OCI-LY1 (cell line): Measurements from ENCODE around the gene ARMH3.
"Not testable (repeated sequence)": the region's sequence is repeated elsewhere in the genome, so short reads cannot be mapped to it uniquely, and the experiment has no call there.

Experiments used
- H2AFZ ChIP-seq: fragments of 200-600 bp; sonication (generic), shearing (Covaris generic); 2 replicates; pipeline ENCODE4 v1.6.0; 2014; ENCODE audit warnings: antibody characterized with exemption, mild to moderate bottlenecking, low read length
- H3F3A ChIP-seq: fragments of 200-600 bp; sonication (generic), shearing (Covaris generic); 2 replicates; pipeline ENCODE4 v1.6.0; 2014; ENCODE audit warnings: mild to moderate bottlenecking, antibody characterized with exemption, low read length, moderate library complexity; ENCODE audit not compliant: insufficient read depth
- H3K27ac ChIP-seq: fragments of 200-600 bp; sonication (generic); 2 replicates; pipeline ENCODE4 v1.5.1; 2014; ENCODE audit warnings: low read length, mixed run types, mild to moderate bottlenecking, low read depth; ENCODE audit not compliant: poor library complexity, severe bottlenecking
- H3K27me3 ChIP-seq: fragments of 200-600 bp; sonication (generic); 2 replicates; pipeline ENCODE4 v1.6.0; 2014; ENCODE audit warnings: antibody characterized with exemption, mild to moderate bottlenecking, low read length, moderate library complexity; ENCODE audit not compliant: insufficient read depth
- H3K36me3 ChIP-seq: fragments of 200-600 bp; sonication (generic); 2 replicates; pipeline ENCODE4 v1.6.1; 2014; ENCODE audit warnings: mild to moderate bottlenecking, antibody characterized with exemption, low read length, moderate library complexity, mixed read lengths; ENCODE audit not compliant: insufficient read depth
- H3K4me1 ChIP-seq: fragments of 200-600 bp; sonication (generic); 2 replicates; pipeline ENCODE4 v1.5.1; 2014; ENCODE audit warnings: mild to moderate bottlenecking, low read length, moderate library complexity; ENCODE audit not compliant: insufficient read depth, severe bottlenecking
- H3K4me2 ChIP-seq: fragments of 200-600 bp; sonication (generic), shearing (Covaris generic); 2 replicates; pipeline ENCODE4 v1.6.1; 2014; ENCODE audit warnings: low read length
- H3K4me3 ChIP-seq: fragments of 200-600 bp; sonication (generic); 2 replicates; pipeline ENCODE4 v1.5.1; 2014; ENCODE audit warnings: low read length, low read depth, mild to moderate bottlenecking, mixed read lengths; ENCODE audit not compliant: poor library complexity, severe bottlenecking
- H3K79me2 ChIP-seq: fragments of 200-600 bp; shearing (Covaris generic); 2 replicates; pipeline ENCODE4 v1.6.1; 2016; ENCODE audit warnings: mixed run types, low read length, mixed read lengths; ENCODE audit not compliant: insufficient read depth
- H3K9ac ChIP-seq: fragments of 200-600 bp; sonication (generic), shearing (Covaris generic); 2 replicates; pipeline ENCODE4 v1.6.1; 2014; ENCODE audit warnings: mild to moderate bottlenecking, low read length, mixed read lengths
- H3K9me2 ChIP-seq: fragments of 200-600 bp; sonication (generic), shearing (Covaris generic); 2 replicates; pipeline ENCODE4 v1.6.1; 2014; ENCODE audit warnings: low read depth, mild to moderate bottlenecking, low read length, mixed read lengths
- H3K9me3 ChIP-seq: fragments of 200-600 bp; shearing (Covaris generic); 2 replicates; pipeline ENCODE4 v1.6.1; 2014; ENCODE audit warnings: low read length, mixed read lengths
- H4K20me1 ChIP-seq: fragments of 200-600 bp; sonication (generic), shearing (Covaris generic); 2 replicates; pipeline ENCODE4 v1.6.0; 2016; ENCODE audit warnings: mild to moderate bottlenecking, low read length; ENCODE audit not compliant: insufficient read depth
- CTCF ChIP-seq: fragments of 200-600 bp; sonication (generic), shearing (Covaris generic); IDR thresholded peaks from 2 replicates; pipeline ENCODE4 v1.5.1; 2017; ENCODE audit warnings: mild to moderate bottlenecking, antibody characterized with exemption, low read length, moderate library complexity, mixed read lengths
- EZH2 ChIP-seq: fragments of 200-600 bp; sonication (generic), shearing (Covaris generic); IDR thresholded peaks from 2 replicates; pipeline ENCODE4 v1.8.0; 2017; ENCODE audit warnings: borderline replicate concordance, mixed run types, mild to moderate bottlenecking, antibody characterized with exemption, low read length, moderate library complexity, mixed read lengths

The ARMH3 gene

GRCh38 chr10:102045292-102045691 lies 10.7 kb downstream of the ARMH3 start:
- no peak overlapping the region for H3K27ac ChIP-seq
- H3K9me2 ChIP-seq: no peaks in the 10 kb centered on the region
- H3K4me3 ChIP-seq: no peak overlapping the region
- no peak overlapping the region for H2AFZ ChIP-seq
- H3F3A ChIP-seq: no peaks in the 10 kb centered on the region
- TF ChIP-seq EZH2 (no peak), CTCF (no peak)
- H3K36me3 ChIP-seq: no peaks in the 10 kb centered on the region
- no peak overlapping the region for H3K9ac ChIP-seq
- H3K27me3 ChIP-seq: no peaks in the 10 kb centered on the region
- no peak overlapping the region for H3K4me2 ChIP-seq
- no peaks in the 10 kb centered on the region for H3K4me1 ChIP-seq
- no peaks in the 10 kb centered on the region for H3K9me3 ChIP-seq
- H3K79me2 ChIP-seq: peaks cover 13% of the 10 kb centered on the region
- H4K20me1 ChIP-seq: no peaks in the 10 kb centered on the region

GRCh38 chr10:102040305-102041050 lies 15.5 kb downstream of the ARMH3 start:
- no peaks in the 10 kb centered on the region for H3K9me2 ChIP-seq
- no peak for TF ChIP-seq EZH2
- no peak for TF ChIP-seq CTCF
- no peaks in the 10 kb centered on the region for H3F3A ChIP-seq
- no peak overlapping the region for H3K27ac ChIP-seq
- H3K79me2 ChIP-seq: peaks cover 9% of the 10 kb centered on the region; the same call in 1 of the 2 replicates
- H3K4me1 ChIP-seq: no peaks in the 10 kb centered on the region
- no peaks in the 10 kb centered on the region; the same call in 1 of the 2 replicates for H3K36me3 ChIP-seq
- H3K27me3 ChIP-seq: no peaks in the 10 kb centered on the region
- H4K20me1 ChIP-seq: no peaks in the 10 kb centered on the region
- H3K9me3 ChIP-seq: no peaks in the 10 kb centered on the region
- H2AFZ ChIP-seq: no peak overlapping the region
- H3K4me2 ChIP-seq: no peak overlapping the region
- H3K9ac ChIP-seq: no peak overlapping the region
- no peak overlapping the region for H3K4me3 ChIP-seq

GRCh38 chr10:102038410-102038809 lies 17.6 kb downstream of the ARMH3 start:
- no peak overlapping the region for H3K9ac ChIP-seq
- H4K20me1 ChIP-seq: no peaks in the 10 kb centered on the region
- no peak overlapping the region for H2AFZ ChIP-seq
- no peaks in the 10 kb centered on the region for H3K4me1 ChIP-seq
- H3K79me2 ChIP-seq: 0 out of 2 replicates have a peak, but pooled peaks cover 4% of the 10 kb centered on the region
- no peak overlapping the region for H3K4me3 ChIP-seq
- no peaks in the 10 kb centered on the region for H3K9me3 ChIP-seq
- H3K27ac ChIP-seq: no peak overlapping the region
- H3K4me2 ChIP-seq: no peak overlapping the region
- no peaks in the 10 kb centered on the region; the same call in 1 of the 2 replicates for H3K36me3 ChIP-seq
- no peaks in the 10 kb centered on the region for H3K9me2 ChIP-seq
- no peaks in the 10 kb centered on the region for H3K27me3 ChIP-seq
- H3F3A ChIP-seq: no peaks in the 10 kb centered on the region
- TF ChIP-seq EZH2 (no peak), CTCF (no peak)

DNA sequence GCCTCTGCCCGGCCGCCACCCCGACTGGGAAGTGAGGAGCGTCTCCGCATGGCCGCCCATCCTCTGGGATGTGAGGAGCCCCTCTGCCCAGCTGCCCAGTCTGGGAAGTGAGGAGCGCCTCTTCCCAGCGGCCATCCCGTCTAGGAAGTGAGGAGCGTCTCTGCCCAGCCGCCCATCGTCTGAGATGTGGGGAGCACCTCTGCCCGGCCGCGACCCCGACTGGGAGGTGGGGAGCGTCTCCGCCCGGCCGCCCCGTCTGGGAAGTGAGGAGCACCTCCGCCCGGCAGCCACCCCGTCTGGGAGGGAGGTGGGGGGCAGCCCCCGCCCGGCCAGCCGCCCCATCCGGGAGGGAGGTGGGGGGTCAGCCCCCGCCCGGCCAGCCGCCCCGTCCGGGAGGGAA lies 20.2 kb downstream of the ARMH3 start:
- H4K20me1 ChIP-seq, H3K9me3 ChIP-seq, H3K9ac ChIP-seq, H3K4me2 ChIP-seq, H2AFZ ChIP-seq, H3K4me1 ChIP-seq, H3F3A ChIP-seq, H3K36me3 ChIP-seq, H3K4me3 ChIP-seq, H3K27me3 ChIP-seq, H3K27ac ChIP-seq, H3K79me2 ChIP-seq, H3K9me2 ChIP-seq: not testable (repeated sequence)
